ENCODE results near the gene FRMD1. TPM values are rescaled to one million over a fixed set of nuclear protein-coding genes. Genes with fewer than 3 reads are reported as not detected.

FRMD1 gene
- polyA plus RNA-seq, 3 donors from 2014 or later = not detected

- Mint-ChIP-seq H3K27me3 (ENCODE audit: low read depth in 3 of 3) (peaks cover 5 to 21% (median 17%) of the 10 kb centered on the region in 3 donors), H3K9me3 (peaks cover 9 to 25% (median 19%) of the 10 kb centered on the region in 6 donors), H3K27ac (no peak overlapping the region)
These were observed 41.8 kb downstream of the FRMD1 start for GRCh38 chr6:168037242-168037641.

GRCh38 chr6:168035661-168036545, 43.1 kb downstream of the FRMD1 start:
- H3K27ac Mint-ChIP-seq = peak overlapping the region in 1 of 6 donors; percentile 24
- H3K4me1 Mint-ChIP-seq = peaks cover 7 to 11% of the 10 kb centered on the region in 2 donors
- H3K27me3 Mint-ChIP-seq (ENCODE audit: low read depth in 3 of 3) = peaks cover 5 to 21% (median 17%) of the 10 kb centered on the region in 3 donors
- no peak for DNase-seq
- H3K9me3 Mint-ChIP-seq = peaks cover 9 to 25% (median 17%) of the 10 kb centered on the region in 6 donors
- peaks cover 0 to 3% (median 0%) of the 10 kb centered on the region in 3 donors for H3K36me3 Mint-ChIP-seq
- H3K4me3 Mint-ChIP-seq = peak overlapping the region; percentile 56 to 78 (median 73)

More at GRCh38 chr6:168037242-168037641, 41.8 kb downstream of the FRMD1 start:
- no peak for DNase-seq
- Mint-ChIP-seq H3K36me3 (peaks cover 0 to 3% (median 0%) of the 10 kb centered on the region in 3 donors), H3K4me1 (peaks cover 7 to 11% of the 10 kb centered on the region in 2 donors), H3K4me3 (no peak overlapping the region)

GRCh38 chr6:168035098-168035660, 43.8 kb downstream of the FRMD1 start:
- no peak for DNase-seq
- Mint-ChIP-seq H3K36me3 (peaks cover 0 to 3% (median 0%) of the 10 kb centered on the region in 3 donors), H3K27me3 (ENCODE audit: low read depth in 3 of 3) (peaks cover 5 to 21% (median 17%) of the 10 kb centered on the region in 3 donors), H3K9me3 (peaks cover 7 to 25% (median 14%) of the 10 kb centered on the region in 6 donors), H3K4me1 (peaks cover 7 to 11% of the 10 kb centered on the region in 2 donors), H3K4me3 (peak overlapping the region; percentile 44 to 78 (median 73)), H3K27ac (no peak overlapping the region)

GRCh38 chr6:168034537-168034936, 44.5 kb downstream of the FRMD1 start:
- Mint-ChIP-seq H3K27me3 (ENCODE audit: low read depth in 3 of 3) (peaks cover 5 to 18% (median 17%) of the 10 kb centered on the region in 3 donors), H3K4me3 (peak overlapping the region in 3 of 5 donors; percentile 44 to 78 (median 51)), H3K4me1 (peaks cover 7 to 11% of the 10 kb centered on the region in 2 donors), H3K9me3 (peaks cover 4 to 21% (median 8%) of the 10 kb centered on the region in 6 donors), H3K36me3 (peaks cover 0 to 3% (median 0%) of the 10 kb centered on the region in 3 donors), H3K27ac (no peak overlapping the region)
- no peak for DNase-seq

- Mint-ChIP-seq H3K4me3 (peak overlapping the region in 1 of 5 donors; percentile 50), H3K27ac (no peak overlapping the region), H3K27me3 (ENCODE audit: low read depth in 3 of 3) (peaks cover 5 to 18% (median 17%) of the 10 kb centered on the region in 3 donors), H3K4me1 (peaks cover 7 to 11% of the 10 kb centered on the region in 2 donors), H3K9me3 (peaks cover 1 to 18% (median 5%) of the 10 kb centered on the region in 6 donors), H3K36me3 (peaks cover 0 to 3% (median 0%) of the 10 kb centered on the region in 3 donors)
- no peak for DNase-seq
These were observed 45.2 kb downstream of the FRMD1 start for GRCh38 chr6:168033791-168034190.

GRCh38 chr6:168032005-168032760, 46.8 kb downstream of the FRMD1 start:
- H3K27me3 Mint-ChIP-seq (ENCODE audit: low read depth in 3 of 3) = peaks cover 5 to 19% (median 6%) of the 10 kb centered on the region in 3 donors

GRCh38 chr6:168031411-168031971, 47.5 kb downstream of the FRMD1 start:
- H3K4me3 Mint-ChIP-seq = no peak overlapping the region
- H3K36me3 Mint-ChIP-seq = peaks cover 0 to 3% (median 0%) of the 10 kb centered on the region in 3 donors
- no peak overlapping the region for H3K27ac Mint-ChIP-seq

More at GRCh38 chr6:168032005-168032760, 46.8 kb downstream of the FRMD1 start:
- peaks cover 7 to 11% of the 10 kb centered on the region in 2 donors for H3K4me1 Mint-ChIP-seq
- no peak overlapping the region for H3K27ac Mint-ChIP-seq
- DNase-seq = no peak
- no peak overlapping the region for H3K4me3 Mint-ChIP-seq
- H3K36me3 Mint-ChIP-seq = peaks cover 0 to 3% (median 0%) of the 10 kb centered on the region in 3 donors
- H3K9me3 Mint-ChIP-seq = peaks cover 0 to 7% (median 1%) of the 10 kb centered on the region in 6 donors

GRCh38 chr6:168030908-168031307, 48.1 kb downstream of the FRMD1 start:
- peaks cover 5 to 6% of the 10 kb centered on the region in 2 donors for H3K4me1 Mint-ChIP-seq
- H3K9me3 Mint-ChIP-seq = peaks cover 0 to 3% (median 0%) of the 10 kb centered on the region in 6 donors
- no peak overlapping the region for H3K27ac Mint-ChIP-seq
- no peak overlapping the region for H3K4me3 Mint-ChIP-seq
- H3K27me3 Mint-ChIP-seq (ENCODE audit: low read depth in 3 of 3) = peaks cover 2 to 19% (median 3%) of the 10 kb centered on the region in 3 donors
- H3K36me3 Mint-ChIP-seq = peaks cover 0 to under 1% (median 0%) of the 10 kb centered on the region in 3 donors
- no peak for DNase-seq

More at GRCh38 chr6:168031411-168031971, 47.5 kb downstream of the FRMD1 start:
- DNase-seq = no peak
- peaks cover 4 to 20% (median 5%) of the 10 kb centered on the region in 3 donors for H3K27me3 Mint-ChIP-seq (ENCODE audit: low read depth in 3 of 3)
- peaks cover 0 to 5% (median 2%) of the 10 kb centered on the region in 6 donors for H3K9me3 Mint-ChIP-seq
- H3K4me1 Mint-ChIP-seq = peaks cover 7 to 11% of the 10 kb centered on the region in 2 donors

GRCh38 chr6:168030218-168030746, 48.7 kb downstream of the FRMD1 start:
- Mint-ChIP-seq H3K4me1 (peaks cover 0 to under 1% of the 10 kb centered on the region in 2 donors), H3K36me3 (no peaks in the 10 kb centered on the region), H3K27me3 (ENCODE audit: low read depth in 3 of 3) (peaks cover 2 to 20% (median 3%) of the 10 kb centered on the region in 3 donors), H3K9me3 (peaks cover 0 to 2% (median 0%) of the 10 kb centered on the region in 6 donors), H3K4me3 (no peak overlapping the region), H3K27ac (no peak overlapping the region)
- no peak for DNase-seq

GRCh38 chr6:168029459-168030217, 49.4 kb downstream of the FRMD1 start:
- DNase-seq = no peak
- no peak overlapping the region for H3K4me3 Mint-ChIP-seq
- H3K36me3 Mint-ChIP-seq = no peaks in the 10 kb centered on the region
- H3K27ac Mint-ChIP-seq = no peak overlapping the region
- H3K27me3 Mint-ChIP-seq (ENCODE audit: low read depth in 3 of 3) = peaks cover 0 to 18% (median 0%) of the 10 kb centered on the region in 3 donors
- no peaks in the 10 kb centered on the region for H3K4me1 Mint-ChIP-seq
- peaks cover 0 to 2% (median 0%) of the 10 kb centered on the region in 6 donors for H3K9me3 Mint-ChIP-seq

- H3K36me3 Mint-ChIP-seq = no peaks in the 10 kb centered on the region
- H3K4me3 Mint-ChIP-seq = no peak overlapping the region
- H3K27me3 Mint-ChIP-seq (ENCODE audit: low read depth in 3 of 3) = peaks cover 0 to 9% (median 0%) of the 10 kb centered on the region in 3 donors
- no peak for DNase-seq
- H3K4me1 Mint-ChIP-seq = no peaks in the 10 kb centered on the region
- H3K9me3 Mint-ChIP-seq = peaks cover 0 to 2% (median 0%) of the 10 kb centered on the region in 6 donors
- peak overlapping the region in 1 of 6 donors; percentile 16 for H3K27ac Mint-ChIP-seq
These were observed 50.8 kb downstream of the FRMD1 start for GRCh38 chr6:168028181-168028580.

- peaks cover 0 to 2% (median 0%) of the 10 kb centered on the region in 6 donors for H3K9me3 Mint-ChIP-seq
- DNase-seq = no peak
- peak overlapping the region in 1 of 6 donors; percentile 16 for H3K27ac Mint-ChIP-seq
- H3K27me3 Mint-ChIP-seq (ENCODE audit: low read depth in 3 of 3) = peaks cover 0 to 8% (median 0%) of the 10 kb centered on the region in 3 donors
- no peaks in the 10 kb centered on the region for H3K36me3 Mint-ChIP-seq
- H3K4me1 Mint-ChIP-seq = no peaks in the 10 kb centered on the region
- H3K4me3 Mint-ChIP-seq = no peak overlapping the region
These were observed 51.5 kb downstream of the FRMD1 start for GRCh38 chr6:168027521-168027920.
